ENCODE measurements around the gene PRMT2.
A peak's percentile ranks its signal among the peaks of the same experiment; 100 is the strongest.
"Not testable (repeated sequence)": the region's sequence is repeated elsewhere in the genome, so short reads cannot be mapped to it uniquely, and the experiment has no call there.

PRMT2 gene

GRCh38 chr21:46664316-46664995 is 29.0 kb downstream of the PRMT2 start:
- Histone ChIP-seq H3K9ac (ENCODE audit: low read depth, low read length) (no peak overlapping the region), H3K36me3 (ENCODE audit: control insufficient read depth, insufficient read depth, low read length) (peaks cover 9% of the 10 kb centered on the region), H3K9me3 (ENCODE audit: control insufficient read depth, insufficient read depth, low read length) (no peaks in the 10 kb centered on the region), H3K4me3 (ENCODE audit: low read depth, low read length) (no peak overlapping the region), H3K4me1 (ENCODE audit: control insufficient read depth, insufficient read depth, low read length) (no peaks in the 10 kb centered on the region), H3K27me3 (ENCODE audit: control insufficient read depth, insufficient read depth, low read length) (no peaks in the 10 kb centered on the region)

GRCh38 chr21:46665566-46665965 is 30.1 kb downstream of the PRMT2 start:
- Histone ChIP-seq H3K4me3 (ENCODE audit: low read depth, low read length) (no peak overlapping the region), H3K9me3 (ENCODE audit: control insufficient read depth, insufficient read depth, low read length) (no peaks in the 10 kb centered on the region), H3K36me3 (ENCODE audit: control insufficient read depth, insufficient read depth, low read length) (peaks cover 9% of the 10 kb centered on the region), H3K4me1 (ENCODE audit: control insufficient read depth, insufficient read depth, low read length) (no peaks in the 10 kb centered on the region), H3K9ac (ENCODE audit: low read depth, low read length) (no peak overlapping the region), H3K27me3 (ENCODE audit: control insufficient read depth, insufficient read depth, low read length) (no peaks in the 10 kb centered on the region)

GRCh38 chr21:46666941-46667740 is 31.7 kb downstream of the PRMT2 start:
- Histone ChIP-seq H3K9ac (ENCODE audit: low read depth, low read length) (peak overlapping the region; percentile 65), H3K27me3 (ENCODE audit: control insufficient read depth, insufficient read depth, low read length) (no peaks in the 10 kb centered on the region), H3K9me3 (ENCODE audit: control insufficient read depth, insufficient read depth, low read length) (no peaks in the 10 kb centered on the region), H3K4me1 (ENCODE audit: control insufficient read depth, insufficient read depth, low read length) (no peaks in the 10 kb centered on the region), H3K36me3 (ENCODE audit: control insufficient read depth, insufficient read depth, low read length) (peaks cover 9% of the 10 kb centered on the region), H3K4me3 (ENCODE audit: low read depth, low read length) (peak overlapping the region; percentile 93)

GRCh38 chr21:46667741-46668380 is 32.4 kb downstream of the PRMT2 start:
- H3K9me3 ChIP-seq (ENCODE audit: control insufficient read depth, insufficient read depth, low read length) = no peaks in the 10 kb centered on the region
- H3K36me3 ChIP-seq (ENCODE audit: control insufficient read depth, insufficient read depth, low read length) = peaks cover 9% of the 10 kb centered on the region
- H3K9ac ChIP-seq (ENCODE audit: low read depth, low read length) = peak overlapping the region; percentile 65
- H3K4me1 ChIP-seq (ENCODE audit: control insufficient read depth, insufficient read depth, low read length) = no peaks in the 10 kb centered on the region
- no peaks in the 10 kb centered on the region for H3K27me3 ChIP-seq (ENCODE audit: control insufficient read depth, insufficient read depth, low read length)
- peak overlapping the region; percentile 93 for H3K4me3 ChIP-seq (ENCODE audit: low read depth, low read length)

GRCh38 chr21:46668381-46668780 is 32.9 kb downstream of the PRMT2 start:
- H3K36me3 ChIP-seq (ENCODE audit: control insufficient read depth, insufficient read depth, low read length) = peaks cover 8% of the 10 kb centered on the region
- H3K9me3 ChIP-seq (ENCODE audit: control insufficient read depth, insufficient read depth, low read length) = no peaks in the 10 kb centered on the region
- H3K9ac ChIP-seq (ENCODE audit: low read depth, low read length) = no peak overlapping the region
- H3K4me1 ChIP-seq (ENCODE audit: control insufficient read depth, insufficient read depth, low read length) = no peaks in the 10 kb centered on the region
- peak overlapping the region; percentile 93 for H3K4me3 ChIP-seq (ENCODE audit: low read depth, low read length)
- H3K27me3 ChIP-seq (ENCODE audit: control insufficient read depth, insufficient read depth, low read length) = no peaks in the 10 kb centered on the region

- H3K27me3 ChIP-seq (ENCODE audit: control insufficient read depth, insufficient read depth, low read length); H3K9ac ChIP-seq (ENCODE audit: low read depth, low read length); H3K36me3 ChIP-seq (ENCODE audit: control insufficient read depth, insufficient read depth, low read length); H3K4me3 ChIP-seq (ENCODE audit: low read depth, low read length); H3K4me1 ChIP-seq (ENCODE audit: control insufficient read depth, insufficient read depth, low read length); H3K9me3 ChIP-seq (ENCODE audit: control insufficient read depth, insufficient read depth, low read length): not testable (repeated sequence)
These were observed 33.4 kb downstream of the PRMT2 start for GRCh38 chr21:46668904-46669303.

- Histone ChIP-seq H3K4me1 (ENCODE audit: control insufficient read depth, insufficient read depth, low read length) (no peaks in the 10 kb centered on the region), H3K36me3 (ENCODE audit: control insufficient read depth, insufficient read depth, low read length) (no peaks in the 10 kb centered on the region), H3K4me3 (ENCODE audit: low read depth, low read length) (no peak overlapping the region), H3K27me3 (ENCODE audit: control insufficient read depth, insufficient read depth, low read length) (no peaks in the 10 kb centered on the region), H3K9me3 (ENCODE audit: control insufficient read depth, insufficient read depth, low read length) (no peaks in the 10 kb centered on the region), H3K9ac (ENCODE audit: low read depth, low read length) (no peak overlapping the region)
These were observed 39.0 kb downstream of the PRMT2 start for GRCh38 chr21:46674430-46675007.

GRCh38 chr21:46675595-46676280 is 40.3 kb downstream of the PRMT2 start:
- Histone ChIP-seq H3K9ac (ENCODE audit: low read depth, low read length) (no peak overlapping the region), H3K4me1 (ENCODE audit: control insufficient read depth, insufficient read depth, low read length) (no peaks in the 10 kb centered on the region), H3K36me3 (ENCODE audit: control insufficient read depth, insufficient read depth, low read length) (no peaks in the 10 kb centered on the region), H3K4me3 (ENCODE audit: low read depth, low read length) (no peak overlapping the region), H3K9me3 (ENCODE audit: control insufficient read depth, insufficient read depth, low read length) (no peaks in the 10 kb centered on the region), H3K27me3 (ENCODE audit: control insufficient read depth, insufficient read depth, low read length) (no peaks in the 10 kb centered on the region)

GRCh38 chr21:46676542-46676941 is 41.1 kb downstream of the PRMT2 start:
- not testable (repeated sequence) for H3K9me3 ChIP-seq (ENCODE audit: control insufficient read depth, insufficient read depth, low read length); H3K4me1 ChIP-seq (ENCODE audit: control insufficient read depth, insufficient read depth, low read length); H3K4me3 ChIP-seq (ENCODE audit: low read depth, low read length); H3K27me3 ChIP-seq (ENCODE audit: control insufficient read depth, insufficient read depth, low read length); H3K36me3 ChIP-seq (ENCODE audit: control insufficient read depth, insufficient read depth, low read length); H3K9ac ChIP-seq (ENCODE audit: low read depth, low read length)

- H3K36me3 ChIP-seq (ENCODE audit: control insufficient read depth, insufficient read depth, low read length); H3K4me3 ChIP-seq (ENCODE audit: low read depth, low read length); H3K4me1 ChIP-seq (ENCODE audit: control insufficient read depth, insufficient read depth, low read length); H3K9ac ChIP-seq (ENCODE audit: low read depth, low read length); H3K9me3 ChIP-seq (ENCODE audit: control insufficient read depth, insufficient read depth, low read length); H3K27me3 ChIP-seq (ENCODE audit: control insufficient read depth, insufficient read depth, low read length): not testable (repeated sequence)
These were observed 46.1 kb downstream of the PRMT2 start for GRCh38 chr21:46681593-46681992.

GRCh38 chr21:46698652-46699051 is 63.2 kb downstream of the PRMT2 start:
- H3K9me3 ChIP-seq (ENCODE audit: control insufficient read depth, insufficient read depth, low read length); H3K27me3 ChIP-seq (ENCODE audit: control insufficient read depth, insufficient read depth, low read length); H3K36me3 ChIP-seq (ENCODE audit: control insufficient read depth, insufficient read depth, low read length); H3K4me3 ChIP-seq (ENCODE audit: low read depth, low read length); H3K4me1 ChIP-seq (ENCODE audit: control insufficient read depth, insufficient read depth, low read length); H3K9ac ChIP-seq (ENCODE audit: low read depth, low read length): not testable (repeated sequence)
